ENCODE data around the gene TMPRSS7.
"Not testable (repeated sequence)": the region's sequence is repeated elsewhere in the genome, so short reads cannot be mapped to it uniquely, and the experiment has no call there.

The TMPRSS7 gene

GRCh38 chr3:112012205-112012992 is 22.1 kb upstream of the TMPRSS7 start:
- in situ Hi-C loops (cut with MboI; ENCODE audit: low sequenced_read_pairs): no loop called here

DNA sequence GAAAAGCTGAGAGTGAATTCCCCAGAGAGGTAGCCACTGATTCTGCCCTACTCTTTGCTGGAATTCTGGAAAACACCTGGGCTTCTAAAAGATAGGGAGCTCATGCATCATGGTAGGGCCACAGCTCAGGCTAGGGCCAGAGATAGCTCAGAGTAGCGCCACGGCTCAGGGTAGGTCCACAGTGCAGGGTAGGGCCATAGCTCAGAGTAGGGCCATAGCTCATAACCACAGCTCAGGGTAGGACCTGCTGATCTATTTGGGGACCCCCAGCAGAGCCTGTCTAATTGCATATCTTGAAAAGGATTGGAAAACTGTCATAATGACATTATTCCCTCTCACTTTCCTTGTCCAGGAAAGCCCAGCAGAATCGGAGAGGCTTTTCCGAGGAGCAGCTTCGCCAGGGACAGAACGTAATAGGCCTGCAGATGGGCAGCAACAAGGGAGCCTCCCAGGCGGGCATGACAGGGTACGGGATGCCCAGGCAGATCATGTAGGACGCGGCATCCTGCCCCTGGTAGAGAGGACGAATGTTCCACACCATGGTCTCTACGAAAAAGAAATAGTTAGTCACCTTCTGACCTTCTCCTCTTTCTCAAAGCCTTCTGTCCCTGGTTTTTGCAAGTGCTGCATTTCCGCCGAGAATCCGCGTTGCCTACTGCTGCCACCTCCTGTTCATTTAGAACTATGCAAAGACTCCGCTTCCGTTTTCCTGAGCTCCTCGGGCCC is 21.3 kb upstream of the TMPRSS7 start:
- in situ Hi-C loops (cut with MboI; ENCODE audit: low sequenced_read_pairs): no loop called here

DNA sequence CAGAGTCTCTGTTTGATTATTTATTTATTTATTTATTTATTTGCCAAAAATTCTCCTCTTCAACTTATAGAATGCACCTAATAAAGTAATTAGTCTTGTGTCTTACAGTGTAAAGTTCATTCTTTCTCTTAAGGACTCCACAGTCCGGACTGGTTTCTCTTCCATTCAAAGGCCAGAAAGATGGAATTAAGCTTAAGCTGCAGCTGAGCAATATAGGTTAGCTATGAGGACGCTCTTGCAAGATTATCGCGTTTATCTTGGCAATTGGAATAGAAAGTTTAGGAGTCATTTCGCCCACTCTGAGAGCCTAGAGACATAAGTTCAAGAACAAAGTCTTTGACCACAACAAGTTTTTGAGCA is 20.8 kb upstream of the TMPRSS7 start:
- in situ Hi-C loops (cut with MboI; ENCODE audit: low sequenced_read_pairs): no loop called here

DNA sequence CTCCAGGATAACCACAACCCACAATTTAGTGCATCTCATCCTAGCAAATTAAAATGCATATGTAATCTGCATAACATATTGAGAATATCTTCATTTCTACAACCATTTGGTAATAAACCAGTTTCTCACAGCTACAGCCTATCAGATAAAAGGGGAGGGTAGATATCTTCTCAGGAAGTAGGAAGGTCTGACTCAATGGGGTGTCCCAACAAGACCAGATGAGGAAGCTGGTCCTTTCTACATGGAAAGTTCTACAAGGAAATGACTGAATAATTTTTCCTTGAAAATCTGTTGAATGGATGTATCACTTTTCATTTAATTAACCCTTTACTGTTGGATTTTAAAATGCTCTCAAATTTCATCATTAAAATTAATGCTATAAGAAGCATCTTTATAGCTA is 17.4 kb upstream of the TMPRSS7 start:
- in situ Hi-C loops (cut with MboI; ENCODE audit: low sequenced_read_pairs): no loop called here

DNA sequence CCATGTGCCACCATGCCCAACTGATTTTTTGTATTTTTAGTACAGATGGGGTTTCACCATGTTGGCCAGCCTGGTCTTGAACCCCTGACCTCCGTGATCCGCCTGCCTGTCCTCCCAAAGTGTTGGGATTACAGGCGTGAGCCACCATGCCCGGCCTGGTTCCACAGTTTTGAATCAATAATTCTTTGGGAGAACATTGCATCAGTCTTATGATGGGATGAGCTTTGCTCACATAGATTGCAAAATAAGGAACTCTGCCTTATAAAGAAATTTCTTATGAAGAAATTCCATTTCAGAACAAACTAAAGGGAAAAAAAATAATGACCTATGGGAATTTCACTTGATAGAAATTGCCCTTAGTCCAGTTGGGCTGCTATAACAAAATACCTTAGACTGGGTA is 15.8 kb upstream of the TMPRSS7 start:
- in situ Hi-C loops (cut with MboI; ENCODE audit: low sequenced_read_pairs): no loop called here

DNA sequence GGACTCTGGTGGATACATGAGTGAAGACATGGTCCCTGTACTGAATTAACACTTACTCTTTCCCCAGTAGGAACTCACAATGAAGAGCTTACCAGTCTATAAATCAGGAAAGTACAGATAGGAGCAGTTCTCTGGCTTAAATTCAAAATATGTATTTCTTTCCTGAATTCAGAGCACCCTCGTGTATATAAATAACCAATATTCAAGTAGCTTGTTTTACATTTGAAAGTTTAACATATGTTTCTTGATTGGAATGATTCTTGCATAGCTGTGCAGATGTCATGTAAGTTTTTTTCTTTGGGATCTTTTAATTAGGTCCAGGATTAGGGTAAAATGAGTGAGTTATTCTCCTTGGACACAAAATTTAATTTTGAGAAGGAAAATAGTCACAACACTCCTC is 14.8 kb upstream of the TMPRSS7 start:
- in situ Hi-C loops (cut with MboI; ENCODE audit: low sequenced_read_pairs): no loop called here

DNA sequence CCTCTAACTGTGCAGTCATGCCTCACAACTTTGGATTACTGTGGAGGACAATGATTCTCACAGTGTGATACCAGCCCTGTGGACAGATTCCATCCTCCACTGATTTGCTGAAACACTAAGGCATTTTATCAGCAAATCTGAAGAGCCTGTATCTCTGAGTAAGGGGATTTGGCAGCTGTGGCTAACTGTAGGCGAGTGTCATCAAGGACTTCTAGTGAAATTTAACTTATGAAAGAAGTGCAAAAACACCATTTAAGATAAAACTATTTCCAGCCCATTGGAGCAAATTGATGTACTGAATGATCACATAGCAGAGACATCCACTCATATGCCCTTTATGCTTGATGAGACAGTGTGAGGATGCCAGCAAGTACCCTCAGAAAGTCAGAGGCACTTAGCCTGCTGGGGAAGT is 13.9 kb upstream of the TMPRSS7 start:
- in situ Hi-C loops (cut with MboI; ENCODE audit: low sequenced_read_pairs): no loop called here

- in situ Hi-C loops (cut with MboI; ENCODE audit: low sequenced_read_pairs): no loop called here
These were observed 7.4 kb upstream of the TMPRSS7 start for GRCh38 chr3:112027142-112027541.

- in situ Hi-C loops (cut with MboI; ENCODE audit: low sequenced_read_pairs): no loop called here
These were observed 6.7 kb upstream of the TMPRSS7 start for GRCh38 chr3:112027826-112028225.

GRCh38 chr3:112030901-112031300 is 3.6 kb upstream of the TMPRSS7 start:
- in situ Hi-C loops (cut with MboI; ENCODE audit: low sequenced_read_pairs): no loop called here

DNA sequence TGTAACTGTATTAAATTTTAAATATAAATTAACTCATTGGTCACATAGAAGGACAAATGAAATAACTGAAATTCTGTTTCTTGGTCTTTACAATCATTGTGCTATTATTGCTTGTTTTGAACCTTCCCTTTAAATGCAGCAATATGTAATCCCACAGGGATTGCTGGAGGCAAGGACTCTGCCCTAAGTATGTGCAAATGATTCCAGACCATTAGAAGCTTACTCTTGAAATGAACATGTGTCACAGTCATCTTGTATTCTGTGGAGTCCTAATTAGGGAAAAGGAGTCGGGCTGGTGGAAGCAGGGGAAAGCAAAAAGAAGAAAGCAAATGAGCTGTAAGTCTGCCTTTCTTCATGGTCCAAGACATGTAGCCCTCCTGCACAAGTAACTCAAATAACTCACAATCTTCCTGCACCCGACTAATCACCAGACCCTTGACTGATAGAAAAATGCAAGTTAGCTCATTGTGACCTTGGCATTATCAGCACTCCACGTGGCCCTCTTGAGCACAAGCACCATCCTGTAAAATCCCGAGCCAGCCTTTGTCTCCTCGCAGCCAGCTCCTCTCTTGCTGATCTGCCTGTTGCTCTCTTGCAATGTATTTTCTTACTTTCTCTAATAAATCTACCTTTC is 2.3 kb upstream of the TMPRSS7 start:
- in situ Hi-C loops (cut with MboI; ENCODE audit: low sequenced_read_pairs): no loop called here

GRCh38 chr3:112035241-112035640 is 705 bp downstream of the TMPRSS7 start:
- in situ Hi-C loops (cut with MboI; ENCODE audit: low sequenced_read_pairs): no loop called here

DNA sequence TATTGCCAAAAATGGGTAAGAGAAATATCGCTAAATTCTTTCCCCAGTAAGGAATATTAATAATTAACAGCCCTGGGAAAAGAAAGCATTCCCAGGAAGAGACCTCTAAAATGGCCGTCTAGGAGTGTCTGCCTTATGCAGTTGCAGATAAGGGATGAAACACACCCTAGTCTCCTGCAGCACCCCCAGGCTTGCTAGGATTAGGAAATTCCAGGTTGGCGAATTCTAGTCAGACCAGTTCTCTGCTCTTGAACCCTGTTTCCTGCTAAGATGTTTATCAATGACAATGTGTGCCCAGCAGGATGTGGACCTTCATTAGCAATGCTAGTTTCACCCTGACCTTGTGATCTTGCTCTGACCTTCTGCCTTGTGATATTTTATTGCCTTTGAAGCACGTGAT is 2.7 kb downstream of the TMPRSS7 start:
- in situ Hi-C loops (cut with MboI; ENCODE audit: low sequenced_read_pairs): not testable (repeated sequence)

GRCh38 chr3:112038863-112039262 is 4.3 kb downstream of the TMPRSS7 start:
- in situ Hi-C loops (cut with MboI; ENCODE audit: low sequenced_read_pairs): no loop called here

- in situ Hi-C loops (cut with MboI; ENCODE audit: low sequenced_read_pairs): no loop called here
These were observed 6.8 kb downstream of the TMPRSS7 start for GRCh38 chr3:112041321-112041720.

DNA sequence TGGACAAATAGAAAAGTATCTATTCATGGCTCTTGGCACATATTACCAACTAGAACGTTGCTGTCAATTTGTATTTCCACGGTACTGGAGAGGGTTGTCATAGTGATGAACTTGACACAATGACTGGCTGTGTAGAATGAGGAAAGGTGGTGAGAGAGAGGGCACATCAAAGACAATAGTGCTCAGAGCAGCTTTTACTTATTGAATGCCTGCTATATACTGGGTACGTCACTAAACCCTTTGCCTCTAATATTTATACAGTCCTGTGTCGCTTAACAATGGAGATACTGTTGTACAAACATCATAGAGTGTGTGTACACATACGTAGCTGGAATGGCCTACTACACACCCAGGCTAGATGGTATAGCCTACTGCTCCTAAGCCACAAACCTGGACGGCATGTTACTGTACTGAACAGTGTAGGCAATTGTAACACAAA is 8.3 kb downstream of the TMPRSS7 start:
- in situ Hi-C loops (cut with MboI; ENCODE audit: low sequenced_read_pairs): no loop called here

DNA sequence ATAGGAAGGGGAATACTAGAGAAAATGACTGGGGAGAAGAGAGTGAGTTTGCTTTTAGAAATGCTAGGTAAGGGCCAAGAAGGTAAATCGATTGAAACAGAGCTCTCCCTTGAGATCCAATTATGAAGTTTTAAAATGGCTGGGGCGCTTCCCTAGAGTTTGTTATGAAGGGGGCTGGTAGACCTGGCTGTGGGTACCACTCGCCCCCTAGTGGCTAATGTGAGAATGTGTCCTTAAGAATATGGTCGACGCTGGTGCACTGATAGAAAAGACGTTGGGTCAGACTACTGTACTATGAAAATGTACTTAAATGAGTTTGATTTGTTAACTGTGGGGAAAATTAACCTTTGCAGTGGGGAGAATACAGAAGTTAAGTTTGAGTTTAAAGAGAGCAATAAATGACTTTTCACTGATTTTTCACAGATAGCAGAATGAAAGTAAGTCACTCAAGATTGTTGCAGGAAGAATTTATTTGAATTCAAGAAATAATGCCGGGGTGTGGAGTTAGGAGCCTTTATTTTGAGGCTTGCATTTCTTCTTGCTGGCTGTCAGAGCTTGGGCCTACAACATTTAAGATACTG is 9.2 kb downstream of the TMPRSS7 start:
- in situ Hi-C loops (cut with MboI; ENCODE audit: low sequenced_read_pairs): no loop called here

- in situ Hi-C loops (cut with MboI; ENCODE audit: low sequenced_read_pairs): no loop called here
These were observed 12.1 kb downstream of the TMPRSS7 start for GRCh38 chr3:112046599-112046998.

DNA sequence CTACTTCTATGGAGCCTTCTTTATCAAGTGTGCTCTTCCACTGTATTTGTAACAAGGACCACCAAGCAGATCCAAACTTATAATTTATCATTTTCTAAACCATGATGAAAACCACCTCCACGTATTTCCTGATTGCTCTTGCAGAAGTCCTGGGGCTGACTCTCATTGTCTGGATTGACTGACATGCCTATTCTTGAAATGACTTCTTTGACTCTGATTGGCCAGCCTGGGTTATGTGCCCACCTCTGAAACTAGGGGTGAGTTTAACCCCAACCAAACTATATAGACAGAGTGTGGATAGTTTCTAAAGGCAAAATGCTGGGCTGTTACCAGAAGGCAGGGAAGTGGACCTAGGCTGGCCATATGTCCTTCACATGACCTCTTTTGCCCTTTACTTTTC is 12.7 kb downstream of the TMPRSS7 start:
- in situ Hi-C loops (cut with MboI; ENCODE audit: low sequenced_read_pairs): no loop called here

DNA sequence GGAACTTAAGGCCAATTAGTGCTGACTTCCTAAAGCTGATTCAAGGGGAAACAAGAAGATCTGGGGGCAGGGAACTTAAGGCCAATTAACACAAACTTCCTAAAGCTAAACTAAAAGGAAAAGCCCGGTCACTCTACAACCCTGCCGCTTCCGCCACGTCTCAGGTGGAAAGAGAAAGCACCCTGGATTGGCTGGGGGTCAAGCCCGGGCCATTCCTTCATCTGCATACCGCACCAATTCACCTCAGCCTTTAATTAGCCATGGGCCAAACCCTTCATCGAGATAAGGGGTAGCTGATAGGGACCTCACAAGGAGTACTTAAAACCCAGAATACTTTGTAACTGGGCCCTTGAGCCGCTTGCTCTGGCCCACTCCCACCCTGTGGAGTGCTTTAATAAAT is 14.4 kb downstream of the TMPRSS7 start:
- in situ Hi-C loops (cut with MboI; ENCODE audit: low sequenced_read_pairs): no loop called here

GRCh38 chr3:112053229-112053628 is 18.7 kb downstream of the TMPRSS7 start:
- in situ Hi-C loops (cut with MboI; ENCODE audit: low sequenced_read_pairs): no loop called here
